Keratinocyte (primary cell): ENCODE results near the gene SRPK1. TPM values are rescaled to one million over a fixed set of nuclear protein-coding genes. Genes with fewer than 3 reads are reported as not detected.

Experiments used
- DNase-seq: peaks from one replicate; pipeline ENCODE4 v3.0.0-alpha.2; 2011; ENCODE audit warnings: low read depth, missing footprints, low spot score
- FAIRE-seq: peaks from 2 replicates; lab custom pipeline; 2011; peaks lifted over from hg19 to GRCh38; lab: Jason Lieb, UNC
- H2AFZ ChIP-seq: 2 replicates; pipeline ENCODE4 v1.6.0; 2012; ENCODE audit warnings: low read length, control low read depth, inconsistent platforms; ENCODE audit not compliant: control insufficient read depth
- H3K27ac ChIP-seq: 2 replicates; pipeline ENCODE4 v1.5.1; 2011; ENCODE audit warnings: low read length; ENCODE audit not compliant: control insufficient read depth, insufficient read depth
- H3K27me3 ChIP-seq: 3 replicates; pipeline ENCODE4 v1.6.0; 2011; ENCODE audit warnings: low read length; ENCODE audit not compliant: control insufficient read depth, insufficient read depth; ENCODE audit errors: extremely low read depth
- H3K36me3 ChIP-seq, 2 experiments: 2 replicates in 1 of 2; 3 replicates in 1 of 2; pipeline ENCODE4 v1.5.1; 2011; ENCODE audit warnings: low read length in 2 of 2, mild to moderate bottlenecking in 1 of 2; ENCODE audit not compliant: control insufficient read depth in 2 of 2, insufficient read depth in 2 of 2; ENCODE audit errors: extremely low read depth in 1 of 2
- H3K4me1 ChIP-seq: 3 replicates; pipeline ENCODE4 v1.5.1; 2011; ENCODE audit warnings: low read length; ENCODE audit not compliant: control insufficient read depth, insufficient read depth; ENCODE audit errors: extremely low read depth
- H3K4me2 ChIP-seq: 3 replicates; pipeline ENCODE4 v1.6.0; 2011; ENCODE audit warnings: low read depth, low read length; ENCODE audit not compliant: control insufficient read depth, insufficient read depth; ENCODE audit errors: extremely low read depth
- H3K4me3 ChIP-seq, 3 experiments: fragments of 200-600 bp in 1 of 3; sonication (generic) in 1 of 3; 2 replicates in 2 of 3; 3 replicates in 1 of 3; pipeline ENCODE4 v1.5.1; 2011 to 2016; ENCODE audit warnings: low read length in 3 of 3, mild to moderate bottlenecking in 3 of 3, control low read depth in 2 of 3, inconsistent platforms in 1 of 3, low read depth in 1 of 3, mixed read lengths in 1 of 3, mixed run types in 1 of 3, moderate library complexity in 1 of 3; ENCODE audit not compliant: control insufficient read depth in 2 of 3, insufficient read depth in 2 of 3; ENCODE audit errors: extremely low read depth in 1 of 3
- H3K79me2 ChIP-seq: 2 replicates; pipeline ENCODE4 v1.6.0; 2012; ENCODE audit warnings: low read length; ENCODE audit not compliant: control insufficient read depth, insufficient read depth
- H3K9ac ChIP-seq: 3 replicates; pipeline ENCODE4 v1.6.0; 2011; ENCODE audit warnings: low read length; ENCODE audit not compliant: control insufficient read depth, insufficient read depth; ENCODE audit errors: extremely low read depth
- H3K9me1 ChIP-seq: 3 replicates; pipeline ENCODE4 v1.6.0; 2011; ENCODE audit warnings: low read length; ENCODE audit not compliant: control insufficient read depth, insufficient read depth; ENCODE audit errors: extremely low read depth
- H3K9me3 ChIP-seq: 2 replicates; pipeline ENCODE4 v1.5.1; 2012; ENCODE audit warnings: low read depth, low read length; ENCODE audit not compliant: control insufficient read depth
- H4K20me1 ChIP-seq: 3 replicates; pipeline ENCODE4 v1.6.0; 2011; ENCODE audit warnings: low read length; ENCODE audit not compliant: control insufficient read depth, insufficient read depth; ENCODE audit errors: extremely low read depth
- CTCF ChIP-seq, 3 experiments: IDR thresholded peaks in 1 of 3; conservative IDR thresholded peaks in 1 of 3; optimal IDR thresholded peaks in 1 of 3; 2 replicates in 2 of 3; 3 replicates in 1 of 3; pipeline versions ENCODE3 to v1.5.1; 2011; ENCODE audit warnings: low read length in 3 of 3, mild to moderate bottlenecking in 3 of 3, moderate library complexity in 2 of 3, control low read depth in 1 of 3, inconsistent platforms in 1 of 3; ENCODE audit not compliant: insufficient read depth in 2 of 3; ENCODE audit errors: extremely low read depth in 1 of 3
- EZH2 ChIP-seq: IDR thresholded peaks from one replicate; pipeline ENCODE4 v1.6.1; 2012; ENCODE audit warnings: inconsistent platforms, mild to moderate bottlenecking, low read length, moderate library complexity
- dilution Hi-C: fragments of 300-500 bp; cut with MboI; formaldehyde crosslinking; loops from one replicate; pipeline ENCODE4 v1.7.0; 2020; ENCODE audit warnings: low sequenced_read_pairs; ENCODE audit not compliant: extremely low pct_ligation_motif_present
- polyA plus RNA-seq, 5 experiments: library from polyadenylated mRNA; depleted of rRNA in 3 of 5; stranded (reverse) in 3 of 5; stranded (forward) in 1 of 5; unstranded in 1 of 5; fragments of >200 nt; gene quantifications; 1 replicate in 1 of 5; 2 replicates in 3 of 5; 3 replicates in 1 of 5; pipeline versions ENCODE4 v1.2.1 to v1.2.3, GENCODE V29; 2011 to 2012; ENCODE audit warnings: missing spikeins in 2 of 5, low read depth in 1 of 5, low replicate concordance in 1 of 5

The SRPK1 gene
- polyA plus RNA-seq, 1 donor (not counting 4 experiments of a cell fraction or from before 2014, with no cell fraction given), result 64.1 TPM

DNA sequence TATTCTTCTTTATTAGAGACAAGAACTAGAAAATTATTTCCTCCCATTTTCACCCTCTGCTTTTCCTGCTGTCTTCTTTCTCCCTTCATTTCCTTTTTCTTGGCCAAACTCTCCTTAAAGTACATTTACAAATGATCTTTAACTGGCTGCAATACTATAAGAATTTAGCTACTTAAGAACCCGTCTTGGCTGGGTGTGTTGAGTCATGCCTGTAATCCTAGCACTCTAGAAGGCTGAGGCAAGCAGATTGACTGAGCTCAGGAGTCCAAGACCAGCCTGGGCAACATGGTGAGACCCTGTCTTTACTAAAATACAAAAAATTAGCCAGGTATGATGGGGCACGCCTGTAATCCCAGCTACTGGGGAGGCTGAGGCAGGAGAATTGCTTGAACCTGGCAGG lies 39.3 kb upstream of the SRPK1 start:
- Histone ChIP-seq H3K36me3 (no peaks in the 10 kb centered on the region), H3K4me3 (no peak overlapping the region), H3K27ac (no peak overlapping the region), H3K4me1 (no peaks in the 10 kb centered on the region), H4K20me1 (no peaks in the 10 kb centered on the region), H3K9ac (no peak overlapping the region), H2AFZ (no peak overlapping the region), H3K4me2 (no peak overlapping the region), H3K27me3 (no peaks in the 10 kb centered on the region), H3K79me2 (no peaks in the 10 kb centered on the region), H3K9me1 (no peaks in the 10 kb centered on the region), H3K9me3 (no peaks in the 10 kb centered on the region)
- FAIRE-seq, result no peak
- dilution Hi-C loops, result no loop called here
- DNase-seq, result no peak
- no peak for TF ChIP-seq CTCF (optimal IDR thresholded peaks at IDR 0.05 in 1 of 3, IDR thresholded peaks at IDR 0.05 in 1 of 3, conservative IDR thresholded peaks at IDR 0.05 in 1 of 3; ENCODE audit: extremely low read depth in 1 of 3, insufficient read depth in 2 of 3, low read length in 3 of 3)
- no peak for TF ChIP-seq EZH2

DNA sequence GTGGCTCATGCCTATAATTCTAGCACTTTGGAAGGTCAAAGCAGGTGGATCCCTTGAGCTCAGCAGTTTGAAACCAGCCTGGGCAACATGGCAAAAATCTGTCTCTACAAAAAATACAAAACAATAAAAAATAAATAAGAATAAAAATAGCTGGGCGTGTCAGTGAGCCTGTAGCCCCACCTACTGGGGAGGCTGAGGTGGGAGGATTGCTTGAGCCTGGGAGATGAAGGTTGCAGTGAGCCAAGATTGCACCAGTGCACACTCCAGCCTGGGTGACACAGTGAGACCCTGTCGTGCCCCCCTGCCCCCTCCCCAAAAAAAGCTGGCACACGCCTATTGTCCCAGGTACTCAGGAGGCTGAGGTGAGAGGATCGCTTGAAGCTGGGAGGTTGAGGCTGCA lies 35.1 kb upstream of the SRPK1 start:
- Histone ChIP-seq H4K20me1 (no peaks in the 10 kb centered on the region), H3K4me1 (peaks cover 11% of the 10 kb centered on the region), H3K9me3 (no peaks in the 10 kb centered on the region), H3K9me1 (no peaks in the 10 kb centered on the region), H2AFZ (no peak overlapping the region), H3K9ac (no peak overlapping the region), H3K79me2 (no peaks in the 10 kb centered on the region), H3K4me2 (no peak overlapping the region), H3K4me3 (no peak overlapping the region), H3K27ac (no peak overlapping the region), H3K36me3 (no peaks in the 10 kb centered on the region), H3K27me3 (no peaks in the 10 kb centered on the region)
- dilution Hi-C loops, result no loop called here
- peak in 2 of 3 experiments; percentile 22 to 26 for TF ChIP-seq CTCF (optimal IDR thresholded peaks at IDR 0.05 in 1 of 3, IDR thresholded peaks at IDR 0.05 in 1 of 3, conservative IDR thresholded peaks at IDR 0.05 in 1 of 3; ENCODE audit: extremely low read depth in 1 of 3, insufficient read depth in 2 of 3, low read length in 3 of 3)
- no peak for TF ChIP-seq EZH2
- no peak for FAIRE-seq
- DNase-seq, result no peak
